Calu3 (cell line): ENCODE results near the gene VSIG10L2. TPM values are rescaled to one million over a fixed set of nuclear protein-coding genes. Genes with fewer than 3 reads are reported as not detected.

Experiments used
- BruUV-seq: library from RNA; stranded (reverse); fragments of 400-500 nt; replicated peaks from 2 replicates; lab custom pipeline; 2021; lab: Mats Ljungman, UMichigan
- CTCF ChIA-PET: fragments of 300-600 bp; sonication (Branson Sonifier 250); formaldehyde crosslinking; loops from one replicate; lab custom pipeline; 2022; ENCODE audit warnings: antibody characterized with exemption; lab: Charles Lee
- DNase-seq: peaks from one replicate; pipeline ENCODE4 v3.0.0; 2022
- H3K27ac Mint-ChIP-seq: one replicate; pipeline ENCODE4 v1.8.0; 2022; ENCODE audit warnings: mixed read lengths; ENCODE audit not compliant: unreplicated experiment
- H3K27me3 Mint-ChIP-seq: one replicate; pipeline ENCODE4 v1.8.0; 2022; ENCODE audit warnings: mixed read lengths; ENCODE audit not compliant: unreplicated experiment
- H3K36me3 Mint-ChIP-seq: one replicate; pipeline ENCODE4 v1.8.0; 2022; ENCODE audit warnings: mild to moderate bottlenecking, moderate library complexity, mixed read lengths; ENCODE audit not compliant: insufficient read depth, unreplicated experiment
- H3K4me1 Mint-ChIP-seq: one replicate; pipeline ENCODE4 v1.8.0; 2022; ENCODE audit warnings: mild to moderate bottlenecking, low read depth, mixed read lengths; ENCODE audit not compliant: unreplicated experiment
- H3K4me3 Mint-ChIP-seq: one replicate; pipeline ENCODE4 v1.8.0; 2022; ENCODE audit warnings: mild to moderate bottlenecking, low read depth, moderate library complexity, mixed read lengths; ENCODE audit not compliant: unreplicated experiment
- H3K9me3 Mint-ChIP-seq: one replicate; pipeline ENCODE4 v1.8.0; 2022; ENCODE audit warnings: low read depth, mixed read lengths; ENCODE audit not compliant: unreplicated experiment
- CTCF ChIP-seq: fragments of 200-600 bp; IDR thresholded peaks from one replicate; pipeline ENCODE4 v1.8.0; 2022; ENCODE audit warnings: antibody characterized with exemption; ENCODE audit not compliant: unreplicated experiment
- intact Hi-C: fragments of 100-400 bp; cut with micrococcal nuclease; formaldehyde crosslinking; loops from one replicate; pipeline ENCODE4 v1.10.0; 2022; ENCODE audit not compliant: unreplicated experiment
- total RNA-seq: library from RNA; stranded (reverse); gene quantifications from 2 replicates; pipeline ENCODE4 v1.2.3, GENCODE V29; 2022

The VSIG10L2 gene
- total RNA-seq, 1 experiment from 2014 or later: not detected

GRCh38 chr11:125931116-125931515, 14.7 kb upstream of the VSIG10L2 start:
- H3K36me3 Mint-ChIP-seq: no peaks in the 10 kb centered on the region
- no peak for DNase-seq
- no peak for TF ChIP-seq CTCF
- H3K9me3 Mint-ChIP-seq: no peaks in the 10 kb centered on the region
- CTCF ChIA-PET: no interaction called here
- BruUV-seq: no TSS peak
- intact Hi-C loops: no loop called here
- H3K27ac Mint-ChIP-seq: no peak overlapping the region
- H3K4me1 Mint-ChIP-seq: no peaks in the 10 kb centered on the region
- H3K27me3 Mint-ChIP-seq: peaks cover 13% of the 10 kb centered on the region
- no peak overlapping the region for H3K4me3 Mint-ChIP-seq

- BruUV-seq: no TSS peak
- no peak for DNase-seq
- Mint-ChIP-seq H3K4me3 (no peak overlapping the region), H3K27me3 (peaks cover 7% of the 10 kb centered on the region), H3K36me3 (no peaks in the 10 kb centered on the region), H3K27ac (no peak overlapping the region), H3K9me3 (no peaks in the 10 kb centered on the region), H3K4me1 (no peaks in the 10 kb centered on the region)
- CTCF ChIA-PET: no interaction called here
- TF ChIP-seq CTCF: no peak
- intact Hi-C loops: no loop called here
Observed at GRCh38 chr11:125931668-125932067, 14.2 kb upstream of the VSIG10L2 start.

- CTCF ChIA-PET: no interaction called here
- BruUV-seq: no TSS peak
Observed at GRCh38 chr11:125932301-125932700, 13.5 kb upstream of the VSIG10L2 start.

GRCh38 chr11:125933030-125933813, 12.6 kb upstream of the VSIG10L2 start:
- no peaks in the 10 kb centered on the region for H3K36me3 Mint-ChIP-seq
- intact Hi-C loops: no loop called here
- no peak overlapping the region for H3K4me3 Mint-ChIP-seq
- BruUV-seq: no TSS peak
- CTCF ChIA-PET: no interaction called here
- TF ChIP-seq CTCF: no peak
- H3K9me3 Mint-ChIP-seq: no peaks in the 10 kb centered on the region
- H3K4me1 Mint-ChIP-seq: no peaks in the 10 kb centered on the region
- no peak overlapping the region for H3K27ac Mint-ChIP-seq
- no peak for DNase-seq
- H3K27me3 Mint-ChIP-seq: no peaks in the 10 kb centered on the region

More at GRCh38 chr11:125932301-125932700, 13.5 kb upstream of the VSIG10L2 start:
- intact Hi-C loops: no loop called here
- H3K4me3 Mint-ChIP-seq: no peak overlapping the region
- H3K9me3 Mint-ChIP-seq: no peaks in the 10 kb centered on the region
- DNase-seq: no peak
- no peaks in the 10 kb centered on the region for H3K36me3 Mint-ChIP-seq
- H3K27ac Mint-ChIP-seq: no peak overlapping the region
- H3K27me3 Mint-ChIP-seq: peaks cover under 1% of the 10 kb centered on the region
- no peak for TF ChIP-seq CTCF
- H3K4me1 Mint-ChIP-seq: no peaks in the 10 kb centered on the region
